HFFc6 (cell line): ENCODE measurements around the gene ERGIC3. TPM values are rescaled to one million over a fixed set of nuclear protein-coding genes. Genes with fewer than 3 reads are reported as not detected.

Source experiments
- DNase-seq: peaks from one replicate; pipeline ENCODE4 v3.0.0-alpha.2; 2018
- H3K27ac Mint-ChIP-seq: 2 replicates; pipeline ENCODE4 v1.8.0; 2020; ENCODE audit warnings: mild to moderate bottlenecking, mixed read lengths
- H3K27me3 Mint-ChIP-seq: 2 replicates; pipeline ENCODE4 v1.8.0; 2021; ENCODE audit warnings: mild to moderate bottlenecking, moderate library complexity, mixed read lengths; ENCODE audit not compliant: insufficient read depth
- H3K36me3 Mint-ChIP-seq: 2 replicates; pipeline ENCODE4 v1.8.0; 2021; ENCODE audit warnings: low read depth, mixed read lengths
- H3K4me1 Mint-ChIP-seq: 2 replicates; pipeline ENCODE4 v1.8.0; 2020; ENCODE audit warnings: low read depth, mixed read lengths
- H3K4me3 Mint-ChIP-seq: 2 replicates; pipeline ENCODE4 v1.8.0; 2020; ENCODE audit warnings: mild to moderate bottlenecking, moderate library complexity, mixed read lengths
- H3K9me3 Mint-ChIP-seq: 2 replicates; pipeline ENCODE4 v1.8.0; 2020; ENCODE audit warnings: mild to moderate bottlenecking, mixed read lengths
- total RNA-seq, 6 experiments: library from RNA; stranded (reverse); fragmentation: NEBNext Ultra II Directional; extraction: Animal tissue kit (Norgen Biotek cat#: 25700); gene quantifications; 2 replicates in 1 of 6; 3 replicates in 5 of 6; pipeline ENCODE4 v1.2.3, GENCODE V29; 2021
- TF ChIP-seq, protein P1 (sequence below): fragments of 200-600 bp; sonication (generic); IDR thresholded peaks from 2 replicates; pipeline ENCODE4 v1.5.0; 2021; ENCODE audit warnings: antibody characterized with exemption, mild to moderate bottlenecking

The ERGIC3 gene
- total RNA-seq, 6 experiments from 2014 or later: 231 to 275 (median 239) TPM

DNA sequence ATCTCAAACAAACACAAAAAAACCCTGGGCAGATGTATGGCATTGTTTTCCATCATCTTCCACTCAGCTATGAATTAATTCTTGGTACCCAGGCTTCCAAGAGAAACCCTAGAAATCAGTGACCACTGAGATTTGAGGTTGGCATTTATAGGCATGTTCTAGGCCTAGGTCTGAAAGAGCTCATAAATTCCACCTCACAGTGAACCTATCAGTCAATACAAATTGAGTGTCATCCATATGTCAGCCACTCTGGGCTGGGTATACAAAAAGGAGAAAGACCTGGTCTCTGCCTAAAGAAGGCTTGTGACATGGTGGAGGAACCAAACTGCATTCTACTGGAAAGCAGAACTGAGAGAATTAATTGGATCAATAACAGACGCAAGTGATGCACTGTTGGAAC lies 42.6 kb upstream of the ERGIC3 start:
- Mint-ChIP-seq H3K4me1 (no peaks in the 10 kb centered on the region), H3K9me3 (no peaks in the 10 kb centered on the region), H3K27me3 (peaks cover 5% of the 10 kb centered on the region), H3K36me3 (peaks cover 44% of the 10 kb centered on the region), H3K27ac (no peak overlapping the region), H3K4me3 (no peak overlapping the region)
- TF ChIP-seq, protein P1, sequence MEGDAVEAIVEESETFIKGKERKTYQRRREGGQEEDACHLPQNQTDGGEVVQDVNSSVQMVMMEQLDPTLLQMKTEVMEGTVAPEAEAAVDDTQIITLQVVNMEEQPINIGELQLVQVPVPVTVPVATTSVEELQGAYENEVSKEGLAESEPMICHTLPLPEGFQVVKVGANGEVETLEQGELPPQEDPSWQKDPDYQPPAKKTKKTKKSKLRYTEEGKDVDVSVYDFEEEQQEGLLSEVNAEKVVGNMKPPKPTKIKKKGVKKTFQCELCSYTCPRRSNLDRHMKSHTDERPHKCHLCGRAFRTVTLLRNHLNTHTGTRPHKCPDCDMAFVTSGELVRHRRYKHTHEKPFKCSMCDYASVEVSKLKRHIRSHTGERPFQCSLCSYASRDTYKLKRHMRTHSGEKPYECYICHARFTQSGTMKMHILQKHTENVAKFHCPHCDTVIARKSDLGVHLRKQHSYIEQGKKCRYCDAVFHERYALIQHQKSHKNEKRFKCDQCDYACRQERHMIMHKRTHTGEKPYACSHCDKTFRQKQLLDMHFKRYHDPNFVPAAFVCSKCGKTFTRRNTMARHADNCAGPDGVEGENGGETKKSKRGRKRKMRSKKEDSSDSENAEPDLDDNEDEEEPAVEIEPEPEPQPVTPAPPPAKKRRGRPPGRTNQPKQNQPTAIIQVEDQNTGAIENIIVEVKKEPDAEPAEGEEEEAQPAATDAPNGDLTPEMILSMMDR: no peak
- no peak for DNase-seq

DNA sequence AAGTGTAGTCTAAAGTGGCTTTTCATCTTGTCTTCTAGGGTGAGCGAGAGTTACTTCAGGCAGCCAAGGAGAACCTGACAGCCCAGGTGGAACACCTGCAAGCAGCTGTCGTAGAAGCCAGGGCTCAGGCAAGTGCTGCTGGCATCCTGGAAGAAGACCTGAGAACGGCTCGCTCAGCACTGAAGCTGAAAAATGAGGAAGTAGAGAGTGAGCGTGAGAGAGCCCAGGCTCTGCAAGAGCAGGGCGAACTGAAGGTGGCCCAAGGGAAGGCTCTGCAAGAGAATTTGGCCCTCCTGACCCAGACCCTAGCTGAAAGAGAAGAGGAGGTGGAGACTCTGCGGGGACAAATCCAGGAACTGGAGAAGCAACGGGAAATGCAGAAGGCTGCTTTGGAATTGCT lies 39.5 kb upstream of the ERGIC3 start:
- Mint-ChIP-seq H3K36me3 (peaks cover 46% of the 10 kb centered on the region), H3K4me1 (peaks cover 20% of the 10 kb centered on the region), H3K4me3 (no peak overlapping the region), H3K27me3 (peaks cover 5% of the 10 kb centered on the region), H3K27ac (no peak overlapping the region), H3K9me3 (no peaks in the 10 kb centered on the region)
- no peak for DNase-seq
- TF ChIP-seq, protein P1: no peak

DNA sequence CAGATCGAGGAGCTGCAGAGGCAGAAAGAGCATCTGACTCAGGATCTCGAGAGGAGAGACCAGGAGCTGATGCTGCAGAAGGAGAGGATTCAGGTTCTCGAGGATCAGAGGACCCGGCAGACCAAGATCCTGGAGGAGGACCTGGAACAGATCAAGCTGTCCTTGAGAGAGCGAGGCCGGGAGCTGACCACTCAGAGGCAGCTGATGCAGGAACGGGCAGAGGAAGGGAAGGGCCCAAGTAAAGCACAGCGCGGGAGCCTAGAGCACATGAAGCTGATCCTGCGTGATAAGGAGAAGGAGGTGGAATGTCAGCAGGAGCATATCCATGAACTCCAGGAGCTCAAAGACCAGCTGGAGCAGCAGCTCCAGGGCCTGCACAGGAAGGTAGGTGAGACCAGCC lies 38.6 kb upstream of the ERGIC3 start:
- DNase-seq: no peak
- Mint-ChIP-seq H3K4me1 (peaks cover 23% of the 10 kb centered on the region), H3K27ac (no peak overlapping the region), H3K4me3 (no peak overlapping the region), H3K36me3 (peaks cover 46% of the 10 kb centered on the region), H3K27me3 (peaks cover 5% of the 10 kb centered on the region), H3K9me3 (no peaks in the 10 kb centered on the region)
- TF ChIP-seq, protein P1: no peak

DNA sequence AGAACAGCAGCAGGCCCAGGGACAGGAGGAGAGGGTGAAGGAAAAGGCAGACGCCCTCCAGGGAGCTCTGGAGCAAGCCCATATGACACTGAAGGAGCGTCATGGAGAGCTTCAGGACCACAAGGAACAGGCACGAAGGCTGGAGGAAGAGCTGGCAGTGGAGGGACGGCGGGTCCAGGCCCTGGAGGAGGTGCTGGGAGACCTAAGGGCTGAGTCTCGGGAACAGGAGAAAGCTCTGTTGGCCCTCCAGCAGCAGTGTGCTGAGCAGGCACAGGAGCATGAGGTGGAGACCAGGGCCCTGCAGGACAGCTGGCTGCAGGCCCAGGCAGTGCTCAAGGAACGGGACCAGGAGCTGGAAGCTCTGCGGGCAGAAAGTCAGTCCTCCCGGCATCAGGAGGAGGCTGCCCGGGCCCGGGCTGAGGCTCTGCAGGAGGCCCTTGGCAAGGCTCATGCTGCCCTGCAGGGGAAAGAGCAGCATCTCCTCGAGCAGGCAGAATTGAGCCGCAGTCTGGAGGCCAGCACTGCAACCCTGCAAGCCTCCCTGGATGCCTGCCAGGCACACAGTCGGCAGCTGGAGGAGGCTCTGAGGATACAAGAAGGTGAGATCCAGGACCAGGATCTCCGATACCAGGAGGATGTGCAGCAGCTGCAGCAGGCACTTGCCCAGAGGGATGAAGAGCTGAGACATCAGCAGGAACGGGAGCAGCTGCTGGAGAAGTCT lies 37.9 kb upstream of the ERGIC3 start:
- Mint-ChIP-seq H3K9me3 (no peaks in the 10 kb centered on the region), H3K4me1 (peaks cover 23% of the 10 kb centered on the region), H3K27ac (no peak overlapping the region), H3K27me3 (peaks cover 5% of the 10 kb centered on the region), H3K4me3 (no peak overlapping the region), H3K36me3 (peaks cover 46% of the 10 kb centered on the region)
- no peak for DNase-seq
- TF ChIP-seq, protein P1: no peak

DNA sequence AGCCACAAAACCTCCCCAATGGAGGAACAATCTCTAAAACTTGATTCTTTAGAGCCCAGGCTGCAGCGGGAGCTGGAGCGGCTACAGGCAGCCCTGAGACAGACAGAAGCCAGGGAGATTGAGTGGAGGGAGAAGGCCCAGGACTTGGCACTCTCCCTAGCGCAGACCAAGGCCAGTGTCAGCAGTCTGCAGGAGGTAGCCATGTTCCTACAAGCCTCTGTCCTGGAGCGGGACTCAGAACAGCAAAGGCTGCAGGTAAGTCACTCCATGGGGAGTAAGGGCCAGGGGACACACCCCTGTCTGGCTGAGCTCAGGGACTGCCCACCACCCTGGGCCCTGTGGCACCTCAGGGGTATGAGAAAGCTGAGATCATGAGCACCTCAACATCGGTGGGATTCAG lies 37.1 kb upstream of the ERGIC3 start:
- Mint-ChIP-seq H3K4me1 (peaks cover 23% of the 10 kb centered on the region), H3K4me3 (no peak overlapping the region), H3K36me3 (peaks cover 40% of the 10 kb centered on the region), H3K27ac (no peak overlapping the region), H3K27me3 (peaks cover 5% of the 10 kb centered on the region), H3K9me3 (no peaks in the 10 kb centered on the region)
- DNase-seq: no peak
- TF ChIP-seq, protein P1: no peak
